Measurements from ENCODE around the gene TMA7. TPM values are rescaled to one million over a fixed set of nuclear protein-coding genes. Genes with fewer than 3 reads are reported as not detected.

Gene TMA7
- total RNA-seq, 6 experiments from 2014 or later, result 64.8 to 182 (median 80.1) TPM

DNA sequence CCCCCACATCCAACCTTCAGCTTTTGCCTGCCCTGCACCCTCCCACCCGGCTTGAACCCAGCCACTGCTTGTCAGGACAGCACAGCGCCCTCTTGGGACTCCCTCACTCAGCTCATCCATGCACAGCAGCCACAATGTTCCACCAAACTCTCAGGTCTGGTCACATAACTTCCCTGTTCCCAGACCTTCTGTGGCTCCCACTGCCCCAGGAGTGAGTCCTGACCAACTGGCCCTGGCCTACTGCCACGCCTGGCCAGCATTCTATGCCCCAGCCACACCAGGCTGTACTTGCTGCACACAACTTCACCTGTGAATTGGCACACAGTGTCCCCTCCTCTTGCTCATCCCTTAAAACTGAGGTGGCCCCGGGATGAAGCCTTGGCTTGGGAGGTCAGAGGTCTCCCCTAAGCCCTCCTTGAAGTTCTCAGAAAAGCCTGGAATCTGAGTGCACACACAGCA is 31.2 kb upstream of the TMA7 start:
- peak in 2 of 3 donors; percentile 7 to 46 for DNase-seq
- 66% methylated on average over 4 of the region's 4 CpGs for WGBS (ENCODE audit: insufficient coverage, low coverage, low lambda C conversion rate, missing lambda C conversion rate)
- H3K4me1 ChIP-seq, result no peaks in the 10 kb centered on the region
- no peak for TF ChIP-seq POLR2A (IDR thresholded peaks at IDR 0.05)
- TF ChIP-seq, protein P1, sequence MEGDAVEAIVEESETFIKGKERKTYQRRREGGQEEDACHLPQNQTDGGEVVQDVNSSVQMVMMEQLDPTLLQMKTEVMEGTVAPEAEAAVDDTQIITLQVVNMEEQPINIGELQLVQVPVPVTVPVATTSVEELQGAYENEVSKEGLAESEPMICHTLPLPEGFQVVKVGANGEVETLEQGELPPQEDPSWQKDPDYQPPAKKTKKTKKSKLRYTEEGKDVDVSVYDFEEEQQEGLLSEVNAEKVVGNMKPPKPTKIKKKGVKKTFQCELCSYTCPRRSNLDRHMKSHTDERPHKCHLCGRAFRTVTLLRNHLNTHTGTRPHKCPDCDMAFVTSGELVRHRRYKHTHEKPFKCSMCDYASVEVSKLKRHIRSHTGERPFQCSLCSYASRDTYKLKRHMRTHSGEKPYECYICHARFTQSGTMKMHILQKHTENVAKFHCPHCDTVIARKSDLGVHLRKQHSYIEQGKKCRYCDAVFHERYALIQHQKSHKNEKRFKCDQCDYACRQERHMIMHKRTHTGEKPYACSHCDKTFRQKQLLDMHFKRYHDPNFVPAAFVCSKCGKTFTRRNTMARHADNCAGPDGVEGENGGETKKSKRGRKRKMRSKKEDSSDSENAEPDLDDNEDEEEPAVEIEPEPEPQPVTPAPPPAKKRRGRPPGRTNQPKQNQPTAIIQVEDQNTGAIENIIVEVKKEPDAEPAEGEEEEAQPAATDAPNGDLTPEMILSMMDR (IDR thresholded peaks at IDR 0.05), result no peak
- no peaks in the 10 kb centered on the region for H3K9me3 ChIP-seq
- H3K36me3 ChIP-seq, result peaks cover 0 to 93% (median 48%) of the 10 kb centered on the region in 4 donors
- no peak overlapping the region for H3K27ac ChIP-seq
- intact Hi-C loops (cut with DNase I), result no loop called here
- no peak for ATAC-seq
- H3K27me3 ChIP-seq, result no peaks in the 10 kb centered on the region
- no peak overlapping the region for H3K4me3 ChIP-seq

- no peak overlapping the region for H3K27ac ChIP-seq
- H3K9me3 ChIP-seq, result no peaks in the 10 kb centered on the region
- no peaks in the 10 kb centered on the region for H3K4me1 ChIP-seq
- H3K4me3 ChIP-seq, result no peak overlapping the region
- intact Hi-C loops (cut with DNase I), result no loop called here
- H3K27me3 ChIP-seq, result no peaks in the 10 kb centered on the region
- ATAC-seq (no peak), DNase-seq (peak; percentile 13 to 53 (median 44))
- WGBS (ENCODE audit: insufficient coverage, low coverage, low lambda C conversion rate, missing lambda C conversion rate), result 89% methylated on average over 3 of the region's 31 CpGs
- H3K36me3 ChIP-seq, result peaks cover 0 to 93% (median 45%) of the 10 kb centered on the region in 4 donors
- TF ChIP-seq POLR2A (IDR thresholded peaks at IDR 0.05), result no peak
- TF ChIP-seq, protein P1 (IDR thresholded peaks at IDR 0.05), result no peak
Observed at GRCh38 chr3:48409291-48410201, 30.5 kb upstream of the TMA7 start.

- Histone ChIP-seq H3K27ac (no peak overlapping the region), H3K9me3 (no peaks in the 10 kb centered on the region), H3K36me3 (peaks cover 0 to 98% (median 42%) of the 10 kb centered on the region in 4 donors), H3K4me3 (no peak overlapping the region), H3K4me1 (no peaks in the 10 kb centered on the region), H3K27me3 (no peaks in the 10 kb centered on the region)
- ATAC-seq (no peak), DNase-seq (peak in 2 of 3 donors; percentile 8 to 43)
- TF ChIP-seq, protein P1 (IDR thresholded peaks at IDR 0.05), result no peak
- no peak for TF ChIP-seq POLR2A (IDR thresholded peaks at IDR 0.05)
- intact Hi-C loops (cut with DNase I), result no loop called here
- WGBS (ENCODE audit: insufficient coverage, low coverage, low lambda C conversion rate, missing lambda C conversion rate), result 96% methylated on average over 4 of the region's 16 CpGs
Observed at GRCh38 chr3:48410205-48411040, 29.6 kb upstream of the TMA7 start.

- Histone ChIP-seq H3K36me3 (peaks cover 0 to 98% (median 41%) of the 10 kb centered on the region in 4 donors), H3K4me1 (no peaks in the 10 kb centered on the region), H3K4me3 (no peak overlapping the region), H3K27ac (no peak overlapping the region), H3K9me3 (no peaks in the 10 kb centered on the region), H3K27me3 (no peaks in the 10 kb centered on the region)
- ATAC-seq, result no peak
- intact Hi-C loops (cut with DNase I), result no loop called here
- 88% methylated on average over 8 of the region's 9 CpGs for WGBS (ENCODE audit: insufficient coverage, low coverage, low lambda C conversion rate, missing lambda C conversion rate)
- peak in 2 of 3 donors; percentile 11 to 29 for DNase-seq
- TF ChIP-seq, protein P1 (IDR thresholded peaks at IDR 0.05), result no peak
- TF ChIP-seq POLR2A (IDR thresholded peaks at IDR 0.05), result no peak
Observed at GRCh38 chr3:48411041-48411588, 28.9 kb upstream of the TMA7 start.
